Chondrocyte (in vitro differentiated cells): ENCODE results near the gene MC3R. TPM values are rescaled to one million over a fixed set of nuclear protein-coding genes. Genes with fewer than 3 reads are reported as not detected.

Experiments used
- DNase-seq: peaks from one replicate; pipeline ENCODE4 v3.0.0; 2021; ENCODE audit warnings: mixed read lengths, low spot score
- H3K27ac Mint-ChIP-seq: one replicate; pipeline ENCODE4 v1.8.0; 2021; ENCODE audit warnings: mild to moderate bottlenecking, moderate library complexity, mixed read lengths; ENCODE audit not compliant: unreplicated experiment
- H3K27me3 Mint-ChIP-seq: 2 replicates; pipeline ENCODE4 v1.8.0; 2021; ENCODE audit warnings: low read depth, mixed read lengths
- H3K36me3 Mint-ChIP-seq: 2 replicates; pipeline ENCODE4 v1.8.0; 2021; ENCODE audit warnings: low read depth, mixed read lengths
- H3K4me1 Mint-ChIP-seq: 2 replicates; pipeline ENCODE4 v1.8.0; 2021; ENCODE audit warnings: low read depth, mild to moderate bottlenecking, mixed read lengths
- H3K4me3 Mint-ChIP-seq: one replicate; pipeline ENCODE4 v1.8.0; 2021; ENCODE audit warnings: mild to moderate bottlenecking, moderate library complexity, mixed read lengths; ENCODE audit not compliant: unreplicated experiment
- H3K9me3 Mint-ChIP-seq: 2 replicates; pipeline ENCODE4 v1.8.0; 2021; ENCODE audit warnings: low read depth, mixed read lengths
- CTCF ChIP-seq: fragments of 200-600 bp; sonication (generic); IDR thresholded peaks from 2 replicates; pipeline ENCODE4 v1.5.0; 2021; ENCODE audit warnings: antibody characterized with exemption, mild to moderate bottlenecking, moderate library complexity
- total RNA-seq: library from RNA; stranded (reverse); gene quantifications from 3 replicates; pipeline ENCODE4 v1.2.1, GENCODE V29; 2021

MC3R gene
- total RNA-seq, 1 donor from 2014 or later: not detected

GRCh38 chr20:56285496-56285895, 37.0 kb downstream of the MC3R start:
- H3K4me3 Mint-ChIP-seq: no peak overlapping the region
- no peak for TF ChIP-seq CTCF

GRCh38 chr20:56289652-56290051, 41.1 kb downstream of the MC3R start:
- Mint-ChIP-seq H3K4me1 (no peaks in the 10 kb centered on the region), H3K27ac (no peak overlapping the region), H3K9me3 (no peaks in the 10 kb centered on the region), H3K27me3 (peaks cover 7% of the 10 kb centered on the region), H3K36me3 (no peaks in the 10 kb centered on the region), H3K4me3 (no peak overlapping the region)
- no peak for DNase-seq
- TF ChIP-seq CTCF: no peak

More at GRCh38 chr20:56285496-56285895, 37.0 kb downstream of the MC3R start:
- Mint-ChIP-seq H3K27me3 (peaks cover under 1% of the 10 kb centered on the region), H3K9me3 (peaks cover 10% of the 10 kb centered on the region), H3K27ac (no peak overlapping the region), H3K4me1 (no peaks in the 10 kb centered on the region), H3K36me3 (no peaks in the 10 kb centered on the region)
- DNase-seq: no peak

- H3K9me3 Mint-ChIP-seq: no peaks in the 10 kb centered on the region
These were observed 50.8 kb downstream of the MC3R start for GRCh38 chr20:56299362-56299761.

More at GRCh38 chr20:56299362-56299761, 50.8 kb downstream of the MC3R start:
- H3K4me1 Mint-ChIP-seq: no peaks in the 10 kb centered on the region
- H3K36me3 Mint-ChIP-seq: no peaks in the 10 kb centered on the region
- peaks cover 9% of the 10 kb centered on the region for H3K27me3 Mint-ChIP-seq
- no peak for DNase-seq
- TF ChIP-seq CTCF: no peak
- no peak overlapping the region for H3K27ac Mint-ChIP-seq
- H3K4me3 Mint-ChIP-seq: no peak overlapping the region

Other genes starting within 250 kb of the MC3R start
- gene CBLN4, start 243.2 kb upstream of the MC3R start, total RNA-seq: not detected in 3 replicates
- 32.2 to 44.0 TPM (median 32.6 TPM) in 3 replicates for gene FAM210B, start 110.2 kb downstream of the MC3R start, total RNA-seq
- gene AURKA, start 143.5 kb downstream of the MC3R start, total RNA-seq: 8.7 to 10.5 TPM (median 9.6 TPM) in 3 replicates
- 23.7 to 33.1 TPM (median 26.0 TPM) in 3 replicates for gene CSTF1, start 143.9 kb downstream of the MC3R start, total RNA-seq
- 0.10 to 0.39 TPM in 2 of 3 replicates, not detected in the other for gene CASS4, start 163.5 kb downstream of the MC3R start, total RNA-seq
- gene RTF2, start 219.9 kb downstream of the MC3R start, total RNA-seq: 61.2 to 79.3 TPM (median 64.7 TPM) in 3 replicates